GM18507 (cell line): Measurements from ENCODE around the gene KIF1B.
"Not testable (repeated sequence)": the region's sequence is repeated elsewhere in the genome, so short reads cannot be mapped to it uniquely, and the experiment has no call there.

ENCODE experiments used
- DNase-seq: peaks from one replicate; pipeline ENCODE4 v3.0.0; 2011; ENCODE audit warnings: low read depth; ENCODE audit not compliant: insufficient read length; ENCODE audit errors: extremely low spot score
- FAIRE-seq: peaks from 2 replicates; lab custom pipeline; 2011; peaks lifted over from hg19 to GRCh38; lab: Jason Lieb, UNC

KIF1B gene

DNA sequence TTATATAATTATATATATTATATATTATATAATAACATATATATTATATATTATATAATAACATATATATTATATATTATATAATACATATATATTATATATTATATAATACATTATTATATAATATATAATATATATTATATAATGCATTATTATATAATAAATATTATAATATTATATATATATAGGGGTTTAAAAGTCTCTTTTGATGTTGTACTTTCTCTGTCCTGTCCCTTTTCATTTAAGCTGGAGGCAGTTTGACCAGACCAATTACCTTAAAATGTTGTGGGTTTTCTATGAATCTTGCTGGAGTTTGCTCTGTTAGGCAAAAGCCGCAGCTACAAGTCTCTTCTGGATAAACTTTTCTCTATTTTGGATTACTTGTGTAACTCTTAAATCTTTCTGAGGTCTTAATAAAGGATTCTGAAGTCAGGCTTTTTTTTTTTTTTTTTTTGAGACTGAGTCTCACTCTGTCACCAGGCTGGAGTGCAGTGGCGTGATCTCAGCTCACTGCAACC is 22.2 kb upstream of the KIF1B start:
- no peak for DNase-seq
- FAIRE-seq = no peak

DNA sequence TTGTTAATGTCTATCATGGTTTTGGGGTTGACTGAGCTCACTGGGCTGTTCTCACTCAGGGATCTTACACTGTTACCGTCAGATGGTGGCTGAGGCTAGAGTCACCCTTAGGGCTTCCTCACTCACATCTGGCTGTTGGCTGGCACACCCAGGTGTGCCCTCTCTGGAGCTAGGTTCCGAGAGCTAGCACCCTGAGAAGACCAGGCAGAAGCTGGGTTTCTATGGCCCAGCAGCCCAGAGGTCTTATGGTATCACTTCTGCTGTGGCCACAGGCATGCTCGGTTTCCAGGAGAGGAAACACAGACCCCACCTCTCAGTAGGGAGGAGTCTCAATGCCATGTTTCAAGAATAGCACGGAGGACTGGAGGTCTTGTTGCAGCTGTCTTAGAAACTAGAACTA is 20.7 kb upstream of the KIF1B start:
- DNase-seq (no peak), FAIRE-seq (no peak)

DNA sequence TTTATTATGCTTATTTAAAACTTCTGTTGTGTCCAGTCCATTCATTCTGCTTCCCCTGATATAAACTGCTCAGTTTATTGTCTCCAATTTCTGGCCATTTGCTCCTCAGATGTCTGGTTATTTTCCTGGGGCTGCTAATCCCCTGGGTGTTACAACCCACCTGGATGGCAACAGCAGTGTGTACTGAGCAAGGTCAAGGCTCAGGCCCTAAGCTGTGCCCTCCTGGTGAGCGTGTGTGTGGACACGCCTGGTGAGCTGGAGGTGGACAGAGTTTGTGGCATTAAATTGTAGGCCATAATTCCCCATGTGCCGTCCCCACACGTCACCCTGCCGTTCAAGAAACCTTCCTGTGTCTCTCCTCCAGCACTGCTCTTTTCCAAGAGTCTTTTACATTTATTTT is 18.1 kb upstream of the KIF1B start:
- FAIRE-seq (no peak), DNase-seq (no peak)

DNA sequence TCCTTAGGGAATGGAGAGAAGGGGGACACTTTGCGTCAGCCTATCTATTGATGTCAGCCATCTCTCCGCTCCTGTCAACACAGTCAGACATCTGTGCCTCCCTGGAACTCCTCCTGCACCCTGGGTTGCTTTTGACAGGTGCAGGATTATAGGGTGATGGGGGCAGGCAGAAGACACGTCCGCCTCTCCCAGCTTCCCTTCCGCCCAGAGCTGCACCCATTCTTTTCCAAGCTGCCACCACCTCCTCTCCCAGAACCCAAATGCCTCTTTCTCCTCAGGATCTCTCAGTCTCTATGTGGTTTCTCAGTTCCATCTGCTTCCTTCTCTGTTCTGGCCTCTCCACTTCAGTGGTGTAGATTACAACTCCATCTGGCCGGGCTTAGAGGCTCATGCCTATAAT is 17.1 kb upstream of the KIF1B start:
- DNase-seq (no peak), FAIRE-seq (no peak)

DNA sequence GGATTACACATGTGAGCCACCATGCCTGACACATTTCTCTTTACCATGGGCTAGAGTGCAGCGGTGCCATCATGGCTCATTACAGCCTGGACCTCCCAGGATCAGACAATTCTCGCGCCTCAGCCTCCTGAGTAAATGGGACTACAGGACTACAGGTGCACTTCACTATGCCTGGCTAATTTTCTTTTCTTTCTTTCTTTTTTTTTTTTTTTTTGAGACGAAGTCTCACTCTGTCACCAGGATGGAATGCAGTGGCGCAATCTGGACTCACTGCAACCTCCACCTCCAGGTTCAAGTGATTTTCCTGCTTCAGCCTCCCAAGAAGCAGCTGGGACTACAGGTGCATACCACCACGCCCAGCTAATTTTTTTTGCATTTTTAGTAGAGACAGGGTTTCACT is 14.8 kb upstream of the KIF1B start:
- no peak for FAIRE-seq
- DNase-seq = no peak

DNA sequence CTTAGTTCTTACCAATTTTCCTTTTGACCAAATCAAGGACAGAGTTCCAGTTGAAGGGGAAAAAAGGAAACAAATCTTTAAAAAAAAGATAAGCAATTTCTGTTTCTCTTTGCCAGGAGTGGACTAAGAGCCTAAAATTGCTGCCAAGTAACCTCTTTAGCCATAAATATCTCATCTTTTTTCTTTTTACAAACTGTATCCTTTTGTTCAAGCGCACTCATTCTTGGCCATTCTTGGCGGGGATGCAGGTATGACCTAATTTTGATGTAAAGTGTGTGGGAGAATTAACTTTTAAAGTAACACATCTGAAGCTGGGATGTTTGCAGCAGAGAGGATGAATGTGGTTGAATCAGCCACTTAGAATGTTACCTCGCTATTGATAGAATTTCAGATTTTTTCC is 13.4 kb upstream of the KIF1B start:
- no peak for DNase-seq
- no peak for FAIRE-seq

DNA sequence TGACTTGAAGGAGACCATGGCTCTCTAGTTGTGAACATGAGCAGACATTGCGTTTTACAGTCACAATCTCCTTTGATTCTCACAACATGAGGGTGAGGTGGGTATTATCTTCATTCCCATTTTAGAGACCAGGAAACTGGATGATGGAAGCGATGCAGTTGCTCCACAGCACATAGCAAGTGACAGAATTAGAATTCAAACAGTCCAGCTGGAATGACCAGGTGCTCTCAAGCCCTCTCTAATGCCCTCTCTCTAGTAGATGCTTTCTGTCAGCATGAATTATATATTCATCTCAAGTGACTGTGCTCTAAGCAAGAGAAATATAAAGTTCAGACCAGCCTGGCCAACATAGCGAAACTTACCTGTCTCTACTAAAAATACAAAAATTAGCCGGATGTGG is 9.8 kb upstream of the KIF1B start:
- FAIRE-seq = no peak
- no peak for DNase-seq

DNA sequence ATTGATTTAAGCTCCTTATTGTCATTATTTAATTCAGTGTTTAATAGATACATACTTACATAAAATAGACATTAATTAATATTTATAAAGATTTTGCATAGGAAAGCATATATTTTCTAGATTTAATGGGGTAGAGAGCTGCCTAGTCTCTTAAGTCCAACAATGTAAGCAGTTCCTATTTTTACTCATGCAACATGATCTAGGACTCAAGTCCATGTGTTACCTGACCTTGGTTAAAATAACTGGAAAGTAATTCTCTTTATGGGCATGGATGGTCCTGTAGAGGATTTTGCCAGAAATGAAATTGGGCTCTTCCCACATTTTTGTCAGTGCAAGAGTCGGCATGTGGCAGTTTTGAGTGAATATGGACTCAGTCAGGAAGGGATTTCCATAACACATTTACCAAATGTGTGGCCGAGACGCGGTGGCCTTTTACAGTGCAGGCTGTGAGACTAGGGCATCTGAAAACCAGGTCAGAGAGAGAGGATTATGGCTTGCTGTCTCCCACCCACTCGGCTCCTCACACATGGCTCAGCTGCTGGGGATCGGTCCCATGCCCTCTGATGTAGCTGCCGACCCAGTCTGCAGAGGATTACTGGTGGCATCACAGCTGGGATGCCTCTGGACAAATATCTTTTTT is 6.2 kb upstream of the KIF1B start:
- FAIRE-seq = no peak

DNA sequence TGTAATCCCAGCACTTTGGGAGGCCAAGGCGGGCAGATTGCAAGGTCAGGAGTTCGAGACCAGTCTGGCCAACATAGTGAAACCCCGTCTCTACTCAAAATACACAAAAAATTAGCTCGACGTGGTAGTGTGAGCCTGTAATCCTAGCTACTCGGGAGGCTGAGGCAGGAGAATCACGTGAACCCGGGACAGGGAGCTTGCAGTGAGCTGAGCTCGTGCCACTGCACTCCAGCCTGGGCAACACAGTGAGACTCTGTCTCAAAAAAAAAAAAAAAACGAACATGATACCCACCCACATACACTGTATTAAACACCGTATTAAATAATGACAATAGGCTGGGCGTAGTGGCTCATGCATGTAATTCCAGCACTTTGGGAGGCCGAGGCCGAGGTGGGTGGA is 5.2 kb upstream of the KIF1B start:
- not testable (repeated sequence) for DNase-seq, FAIRE-seq

More for the DNA sequence above, 6.2 kb upstream of the KIF1B start:
- DNase-seq = no peak

DNA sequence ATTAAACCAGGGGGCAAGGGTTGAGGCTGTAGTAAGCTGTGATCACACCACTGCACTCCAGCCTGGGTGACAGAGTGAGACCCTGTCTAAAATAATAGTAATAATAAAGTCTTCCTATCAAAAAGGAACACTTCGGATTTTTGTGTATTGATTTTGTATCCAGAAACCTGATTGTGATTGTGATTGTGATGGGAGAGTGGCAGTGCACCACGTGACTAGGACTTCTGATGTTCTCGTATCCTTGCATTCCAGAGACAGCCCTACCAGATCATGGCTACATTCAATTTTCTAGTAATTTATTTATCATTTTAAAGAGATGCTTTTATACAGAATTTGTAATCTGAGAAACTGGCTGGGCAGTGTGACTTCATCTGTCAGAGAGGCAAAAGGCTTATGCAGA is 2.6 kb upstream of the KIF1B start:
- no peak for FAIRE-seq

DNA sequence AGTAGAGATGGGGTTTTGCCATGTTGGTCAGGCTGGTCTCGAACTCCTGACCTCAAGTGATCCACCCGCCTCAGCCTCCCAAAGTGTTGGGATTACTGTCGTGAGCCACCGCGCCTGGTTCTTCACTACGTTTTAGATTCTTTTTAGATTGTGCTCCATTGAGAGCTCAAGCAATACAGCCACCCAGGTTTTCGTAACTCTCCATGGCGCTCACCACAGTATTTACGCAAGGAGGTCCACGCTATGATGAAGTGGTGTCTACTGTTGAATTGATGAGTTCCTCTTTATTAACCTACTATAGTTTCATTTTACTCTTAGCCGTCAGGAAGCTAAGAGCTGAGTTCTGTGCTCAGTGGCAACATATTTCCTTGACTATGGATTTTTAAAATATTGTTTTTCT is 1.8 kb upstream of the KIF1B start:
- DNase-seq (no peak), FAIRE-seq (no peak)

More for the DNA sequence above, 2.6 kb upstream of the KIF1B start:
- DNase-seq = no peak

DNA sequence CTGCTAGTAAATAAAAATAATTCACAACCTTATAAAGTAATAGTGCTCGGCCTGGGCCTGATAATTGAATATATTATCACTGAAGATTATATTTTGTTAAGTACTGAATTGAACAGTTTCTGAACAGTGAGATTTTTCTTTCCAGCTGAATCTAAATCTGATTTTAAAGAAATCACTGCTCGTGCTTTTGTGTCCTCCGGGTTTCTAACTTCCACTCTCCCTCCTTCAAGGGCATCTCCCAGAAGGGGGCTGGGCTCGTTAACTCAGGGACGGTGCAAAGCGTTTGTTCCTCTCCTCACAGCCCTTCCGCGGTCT is 823 bp upstream of the KIF1B start:
- DNase-seq (no peak), FAIRE-seq (no peak)

DNA sequence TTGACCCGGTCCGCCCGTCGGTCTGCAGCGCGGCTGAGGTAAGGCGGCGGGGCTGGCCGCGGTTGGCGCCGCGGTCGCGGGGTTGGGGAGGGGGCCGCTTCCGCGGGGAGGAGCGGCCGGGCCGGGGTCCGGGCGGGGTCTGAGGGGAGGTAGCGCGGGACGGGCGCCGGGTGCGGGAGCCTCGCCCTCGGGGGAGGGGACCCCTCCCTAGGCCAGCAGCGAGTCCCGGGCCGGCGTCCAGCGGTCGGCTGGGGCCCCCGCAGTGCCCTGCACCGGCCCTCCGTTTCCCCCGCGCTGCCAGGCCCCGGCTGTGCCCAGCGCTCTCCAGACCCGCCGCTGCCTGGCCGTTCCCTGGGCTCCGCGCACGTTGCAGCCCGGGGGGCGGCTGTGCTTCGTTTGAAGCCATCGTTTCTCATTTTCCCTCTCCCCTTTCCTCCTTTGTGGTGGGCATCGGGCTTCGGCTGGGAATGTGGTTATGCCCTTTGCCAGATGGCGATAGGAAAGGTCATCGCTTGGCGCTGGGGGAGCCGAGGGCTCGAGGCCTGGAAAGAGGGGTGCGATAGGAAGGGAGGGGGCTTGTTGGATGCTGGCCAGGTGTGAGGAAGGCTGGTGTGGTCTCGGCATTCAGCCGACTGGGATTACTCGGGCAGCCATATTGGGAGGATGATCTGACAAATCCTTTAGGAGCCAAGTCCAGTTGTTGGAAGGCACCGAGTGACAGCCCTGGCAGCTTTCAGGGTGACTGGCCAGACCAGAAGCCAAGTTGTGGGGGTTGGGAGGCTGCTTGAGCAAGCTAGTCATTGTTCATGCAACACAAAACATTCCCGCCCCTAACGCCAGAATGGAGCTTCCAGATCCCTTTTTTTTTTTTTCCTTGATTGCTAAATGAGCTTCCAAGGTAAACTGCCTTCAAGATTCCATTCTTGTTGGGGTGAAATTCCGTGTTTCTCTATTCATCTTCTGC is 753 bp downstream of the KIF1B start:
- DNase-seq (no peak), FAIRE-seq (no peak)

DNA sequence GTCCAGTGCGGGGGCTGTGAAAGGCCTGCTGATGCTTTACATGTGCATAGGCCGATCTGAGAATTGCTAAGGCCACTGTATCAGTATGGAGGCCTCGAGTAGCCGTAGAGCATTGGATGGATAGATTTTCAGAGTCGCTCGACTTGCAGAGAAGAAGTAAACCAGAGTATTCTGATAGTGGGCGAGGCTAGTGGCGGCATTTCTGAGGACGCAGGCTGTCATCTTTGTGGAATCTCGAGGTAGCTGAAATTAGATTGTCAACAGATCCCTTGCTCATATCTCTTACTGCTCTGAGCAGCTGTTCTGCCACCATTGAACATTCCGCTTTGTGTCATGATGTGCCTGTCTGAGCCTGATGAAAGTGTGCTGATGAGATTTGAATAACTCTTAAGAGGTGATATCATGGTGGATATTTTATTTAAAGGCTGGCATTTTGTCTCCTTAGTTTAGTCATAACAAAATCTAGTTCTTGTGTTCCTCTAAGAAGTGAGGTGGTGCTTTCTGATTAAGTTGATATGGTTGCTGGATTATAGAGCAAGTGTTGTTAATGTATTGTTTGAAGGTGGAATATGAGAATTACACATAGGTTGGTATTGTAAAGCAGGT is 1.5 kb downstream of the KIF1B start:
- DNase-seq (no peak), FAIRE-seq (no peak)

DNA sequence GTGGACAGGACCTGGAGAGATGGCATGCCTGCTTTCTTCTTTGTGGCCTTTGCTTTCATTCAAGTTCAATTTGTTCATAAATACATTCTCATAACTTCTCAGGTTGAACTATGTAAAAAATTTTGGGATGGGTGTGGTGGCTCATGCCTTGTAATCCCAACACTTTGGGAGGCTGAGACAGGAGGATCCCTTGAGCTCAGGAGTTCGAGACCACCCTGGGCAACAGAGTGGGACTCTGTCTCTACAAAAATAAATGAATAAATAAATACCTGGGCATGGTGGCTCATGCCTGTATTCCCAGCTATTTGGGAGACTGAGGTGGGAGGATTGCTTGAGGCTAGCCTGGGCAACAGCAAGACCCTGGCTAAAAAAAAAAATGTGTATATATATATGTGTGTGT is 2.1 kb downstream of the KIF1B start:
- DNase-seq (no peak), FAIRE-seq (no peak)

DNA sequence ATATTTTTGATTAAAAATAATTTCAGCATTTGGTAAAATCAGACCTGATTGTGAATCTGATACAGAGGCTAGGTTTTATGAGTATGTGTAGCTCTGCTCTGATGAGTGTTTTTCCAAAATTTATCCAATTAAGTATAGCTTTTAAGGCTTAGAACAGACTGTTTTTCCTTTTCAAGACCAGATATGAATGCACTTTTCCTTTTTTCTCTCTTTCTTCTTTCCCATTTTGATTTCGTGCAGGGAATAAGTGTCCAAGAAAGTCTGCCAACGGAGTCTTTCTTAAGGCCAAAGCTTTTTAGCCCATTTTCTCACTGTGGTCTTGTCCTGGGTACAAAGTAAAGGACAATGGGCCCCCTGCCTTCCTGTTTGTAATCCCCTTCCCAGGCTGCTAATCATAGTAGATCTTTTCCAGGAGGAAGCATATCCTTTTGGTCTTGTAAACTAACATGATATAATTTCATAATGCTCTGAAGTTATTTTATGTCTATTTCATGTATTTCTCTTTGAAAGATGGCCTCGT is 2.9 kb downstream of the KIF1B start:
- no peak for FAIRE-seq
- DNase-seq = no peak

DNA sequence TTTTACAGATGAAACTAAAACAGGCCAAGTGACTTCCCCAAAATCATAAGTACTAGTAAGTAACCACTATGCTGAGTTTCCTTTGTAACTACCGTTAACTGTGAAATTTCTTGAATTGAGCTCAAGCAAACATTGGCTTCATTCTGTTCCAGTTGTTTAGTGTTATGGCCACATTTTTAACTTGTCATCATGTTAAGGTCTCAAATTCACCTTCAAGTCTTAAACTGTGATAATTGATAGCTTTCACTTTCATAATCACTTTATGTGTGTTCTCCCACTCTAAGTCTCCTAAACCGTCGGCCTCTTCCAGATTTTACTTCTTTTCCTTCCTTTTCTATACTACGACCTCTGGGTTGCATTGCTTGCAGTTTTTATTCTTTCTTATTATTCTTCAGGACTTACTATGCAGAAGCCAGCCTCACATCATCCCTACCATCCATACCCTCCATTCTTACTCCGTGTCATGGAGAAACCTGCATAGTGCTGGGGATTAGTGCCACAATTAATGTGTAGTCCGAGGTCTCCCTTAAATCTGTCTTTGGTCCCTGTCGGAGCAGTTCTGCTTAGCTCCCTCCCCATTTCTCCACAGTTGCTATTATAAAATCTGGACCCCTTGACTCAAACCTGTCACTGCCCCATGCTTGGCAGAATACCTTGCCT is 5.8 kb downstream of the KIF1B start:
- FAIRE-seq = peak; percentile 60
- DNase-seq = no peak

DNA sequence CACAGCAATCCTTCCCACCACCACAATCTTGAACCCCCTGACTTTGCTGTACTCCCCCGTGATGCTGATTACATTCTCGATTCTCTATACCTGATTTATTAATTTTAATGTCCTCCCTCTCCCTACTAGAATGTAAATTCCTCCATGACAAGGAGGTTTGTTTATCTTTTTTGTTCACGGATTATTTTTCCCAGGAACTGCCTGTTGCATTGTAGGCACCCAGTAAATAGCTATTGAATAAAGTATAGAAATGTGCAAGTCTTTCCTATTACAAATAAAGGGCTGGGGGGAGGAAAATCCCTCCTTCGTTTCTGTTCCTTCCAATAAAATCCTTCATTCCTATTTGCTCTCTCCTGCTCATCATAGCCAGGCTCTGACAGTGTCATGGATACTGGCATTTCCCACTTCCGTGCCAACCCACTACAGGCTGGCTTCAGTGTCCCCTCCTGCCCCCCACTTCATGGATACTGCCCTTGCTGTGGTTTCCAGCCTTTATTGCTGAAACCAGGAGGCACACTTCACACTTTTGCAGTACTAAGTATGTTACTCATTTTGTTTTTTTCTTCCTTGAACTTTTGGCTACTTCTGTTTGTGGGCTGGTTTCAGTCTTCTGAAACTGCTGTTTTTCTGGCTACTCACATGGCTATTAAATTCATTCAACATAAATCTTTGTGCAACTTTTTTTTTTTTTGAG is 7.5 kb downstream of the KIF1B start:
- DNase-seq (no peak), FAIRE-seq (no peak)

DNA sequence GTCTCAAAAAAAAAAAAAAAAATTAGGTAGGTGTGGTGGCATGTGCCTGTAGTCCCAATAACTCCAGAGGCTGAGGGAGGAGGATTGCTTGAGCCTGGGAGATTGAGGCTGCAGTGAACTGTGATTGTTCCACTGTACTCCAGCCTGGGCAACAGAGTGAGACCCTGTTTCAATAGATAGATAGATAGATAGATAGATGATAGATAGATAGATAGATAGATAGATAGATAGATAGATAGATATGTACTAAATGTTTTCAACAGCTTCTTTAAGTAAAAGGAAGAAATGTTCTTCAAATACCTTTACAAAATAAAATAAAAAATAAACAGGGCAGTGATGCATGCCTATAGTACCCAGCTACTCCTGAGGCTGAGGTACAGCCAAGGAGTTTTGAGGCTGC is 9.8 kb downstream of the KIF1B start:
- DNase-seq = no peak
- no peak for FAIRE-seq
